BE2C (cell line): Measurements from ENCODE around the gene ZNF560.

Experiments used
- DNase-seq: peaks from one replicate; pipeline ENCODE4 v3.0.0-alpha.2; 2020
- H3K27me3 ChIP-seq: fragments of 250-450 bp; sonication (Bioruptor Pico); 2 replicates; pipeline ENCODE4 v1.5.1; 2020; ENCODE audit warnings: mild to moderate bottlenecking
- H3K36me3 ChIP-seq: fragments of 250-450 bp; sonication (Bioruptor Pico); 2 replicates; pipeline ENCODE4 v1.5.1; 2020; ENCODE audit warnings: mild to moderate bottlenecking
- H3K4me1 ChIP-seq: fragments of 250-450 bp; sonication (Bioruptor Pico); 2 replicates; pipeline ENCODE4 v1.5.1; 2020
- H3K4me3 ChIP-seq: 2 replicates; pipeline ENCODE4 v1.5.1; 2011; ENCODE audit warnings: low read depth, low read length
- H3K9me3 ChIP-seq: fragments of 250-450 bp; sonication (Bioruptor Pico); 2 replicates; pipeline ENCODE4 v1.5.1; 2020
- TF ChIP-seq, protein P1 (sequence below): IDR thresholded peaks from 2 replicates; pipeline ENCODE4 v1.5.1; 2012; ENCODE audit warnings: mild to moderate bottlenecking, low read depth, low read length

The ZNF560 gene

DNA sequence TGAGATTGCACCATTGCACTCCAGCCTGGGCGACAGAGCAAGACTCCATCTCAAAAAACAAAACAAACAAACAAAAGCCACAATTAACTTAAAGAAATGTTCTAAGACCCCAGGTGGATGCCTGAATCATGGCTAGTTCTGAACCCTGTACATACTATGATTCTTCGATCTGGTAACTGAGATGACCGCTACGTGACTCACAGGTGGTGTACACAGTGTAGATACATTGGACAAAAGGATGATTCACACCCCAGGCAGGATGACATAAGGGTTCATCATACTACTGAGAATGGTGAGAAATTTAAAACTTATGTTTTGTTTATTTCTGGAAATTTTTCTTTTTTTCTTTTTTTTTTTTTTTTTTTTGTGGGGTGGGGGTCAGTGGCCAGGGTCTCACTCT is 33.5 kb upstream of the ZNF560 start:
- H3K4me3 ChIP-seq: no peak overlapping the region
- no peaks in the 10 kb centered on the region for H3K4me1 ChIP-seq
- H3K27me3 ChIP-seq: no peaks in the 10 kb centered on the region
- peaks cover 22% of the 10 kb centered on the region for H3K9me3 ChIP-seq
- peaks cover 87% of the 10 kb centered on the region for H3K36me3 ChIP-seq
- TF ChIP-seq, protein P1, sequence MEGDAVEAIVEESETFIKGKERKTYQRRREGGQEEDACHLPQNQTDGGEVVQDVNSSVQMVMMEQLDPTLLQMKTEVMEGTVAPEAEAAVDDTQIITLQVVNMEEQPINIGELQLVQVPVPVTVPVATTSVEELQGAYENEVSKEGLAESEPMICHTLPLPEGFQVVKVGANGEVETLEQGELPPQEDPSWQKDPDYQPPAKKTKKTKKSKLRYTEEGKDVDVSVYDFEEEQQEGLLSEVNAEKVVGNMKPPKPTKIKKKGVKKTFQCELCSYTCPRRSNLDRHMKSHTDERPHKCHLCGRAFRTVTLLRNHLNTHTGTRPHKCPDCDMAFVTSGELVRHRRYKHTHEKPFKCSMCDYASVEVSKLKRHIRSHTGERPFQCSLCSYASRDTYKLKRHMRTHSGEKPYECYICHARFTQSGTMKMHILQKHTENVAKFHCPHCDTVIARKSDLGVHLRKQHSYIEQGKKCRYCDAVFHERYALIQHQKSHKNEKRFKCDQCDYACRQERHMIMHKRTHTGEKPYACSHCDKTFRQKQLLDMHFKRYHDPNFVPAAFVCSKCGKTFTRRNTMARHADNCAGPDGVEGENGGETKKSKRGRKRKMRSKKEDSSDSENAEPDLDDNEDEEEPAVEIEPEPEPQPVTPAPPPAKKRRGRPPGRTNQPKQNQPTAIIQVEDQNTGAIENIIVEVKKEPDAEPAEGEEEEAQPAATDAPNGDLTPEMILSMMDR: no peak
- no peak for DNase-seq

DNA sequence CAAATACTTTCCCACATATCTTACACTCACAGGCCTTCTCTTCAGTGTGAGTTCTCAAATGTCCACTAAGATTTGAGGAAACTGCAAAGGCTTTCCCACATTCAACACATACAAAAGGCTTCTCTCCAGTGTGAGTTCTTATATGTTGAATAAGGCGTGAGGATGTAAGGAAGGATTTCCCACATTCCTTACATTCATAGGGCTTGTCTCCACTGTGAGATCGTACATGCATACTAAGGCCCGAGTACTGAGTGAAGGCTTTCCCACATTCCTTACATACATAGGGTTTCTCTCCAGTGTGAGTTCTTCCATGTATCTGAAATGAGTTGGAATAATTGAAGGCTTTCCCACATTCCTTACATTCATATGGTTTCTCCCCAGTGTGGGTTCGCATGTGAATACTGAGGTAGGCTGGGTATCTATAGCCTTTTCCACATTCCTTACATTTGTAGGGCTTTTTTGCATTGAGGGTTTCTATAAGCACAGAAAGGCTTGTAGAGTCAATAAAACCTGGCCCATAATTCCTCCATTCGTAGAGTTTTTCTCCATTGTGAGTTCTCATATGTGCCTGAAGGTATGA is 30.4 kb upstream of the ZNF560 start:
- peaks cover 27% of the 10 kb centered on the region for H3K9me3 ChIP-seq
- no peaks in the 10 kb centered on the region for H3K4me1 ChIP-seq
- no peak for DNase-seq
- H3K36me3 ChIP-seq: peaks cover 70% of the 10 kb centered on the region
- TF ChIP-seq, protein P1: no peak
- no peaks in the 10 kb centered on the region for H3K27me3 ChIP-seq
- H3K4me3 ChIP-seq: no peak overlapping the region

DNA sequence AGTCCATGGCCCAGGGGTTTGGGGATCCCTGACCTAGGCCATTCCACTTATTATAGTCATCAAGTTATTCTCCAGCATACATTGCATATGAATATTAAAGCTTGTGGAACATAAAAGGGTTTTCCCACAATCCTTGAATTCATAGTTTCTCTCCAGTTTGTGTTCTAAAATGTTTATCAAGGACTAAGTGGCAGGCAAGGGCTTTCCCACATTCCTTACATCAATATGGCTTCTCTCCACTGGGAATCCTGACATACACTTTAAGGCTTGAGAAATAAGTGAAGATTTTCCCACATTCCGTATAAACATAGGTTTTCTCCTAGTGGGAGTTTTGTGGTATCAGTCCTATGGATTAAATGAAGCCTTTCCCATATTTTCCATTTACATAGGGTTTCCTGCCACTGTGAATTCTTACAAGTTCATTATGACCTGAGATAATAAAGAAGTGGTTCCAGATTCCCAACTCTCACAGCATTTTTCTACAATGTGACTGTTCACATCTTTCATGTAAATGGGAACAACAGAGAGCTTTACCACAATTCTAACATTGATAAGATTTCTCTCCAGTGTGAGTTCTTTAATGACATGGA is 25.6 kb upstream of the ZNF560 start:
- no peak for DNase-seq
- H3K9me3 ChIP-seq: peaks cover 17% of the 10 kb centered on the region
- H3K27me3 ChIP-seq: no peaks in the 10 kb centered on the region
- no peak overlapping the region for H3K4me3 ChIP-seq
- H3K4me1 ChIP-seq: no peaks in the 10 kb centered on the region
- peaks cover 25% of the 10 kb centered on the region for H3K36me3 ChIP-seq
- TF ChIP-seq, protein P1: no peak

DNA sequence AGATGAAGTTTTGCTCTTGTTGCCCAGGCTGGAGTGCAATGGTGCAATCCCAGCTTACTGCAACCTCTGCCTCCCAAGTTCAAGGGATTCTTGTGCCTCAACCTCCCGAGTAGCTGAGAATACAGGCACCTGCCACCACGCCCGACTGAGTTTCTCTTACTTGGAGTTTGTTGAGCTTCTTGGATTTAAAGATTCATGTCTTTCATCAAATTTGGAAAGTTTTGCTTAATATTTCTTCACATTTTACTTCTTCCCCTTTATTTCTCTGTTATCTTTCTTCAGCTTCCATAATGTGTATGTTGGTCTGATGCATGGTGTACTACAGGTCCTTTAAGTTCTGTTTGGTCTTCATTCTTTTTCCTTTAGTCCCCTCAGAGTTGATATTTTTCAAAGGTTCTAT is 8.9 kb upstream of the ZNF560 start:
- no peaks in the 10 kb centered on the region for H3K4me1 ChIP-seq
- H3K27me3 ChIP-seq: no peaks in the 10 kb centered on the region
- no peaks in the 10 kb centered on the region for H3K36me3 ChIP-seq
- H3K9me3 ChIP-seq: no peaks in the 10 kb centered on the region
- no peak for DNase-seq
- H3K4me3 ChIP-seq: no peak overlapping the region
- TF ChIP-seq, protein P1: no peak

DNA sequence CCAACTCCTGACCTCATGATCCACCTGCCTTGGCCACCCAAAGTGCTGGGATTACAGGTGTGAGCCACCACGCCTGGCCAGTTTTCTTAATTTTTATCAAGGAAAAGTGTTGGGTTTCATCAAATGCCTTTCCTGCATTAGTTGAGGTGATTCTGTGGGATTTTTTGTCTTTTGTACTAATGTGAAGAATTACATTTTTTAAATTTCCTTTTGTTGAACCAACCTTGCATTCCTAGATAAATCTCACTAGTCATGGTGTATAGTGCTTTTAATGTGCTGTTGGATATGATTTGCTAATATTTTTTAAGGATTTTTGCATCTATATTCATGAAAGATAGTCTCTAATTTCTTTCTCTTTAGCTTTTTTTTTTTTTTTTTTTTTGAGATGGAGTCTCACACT is 2.4 kb upstream of the ZNF560 start:
- TF ChIP-seq, protein P1: no peak
- no peaks in the 10 kb centered on the region for H3K36me3 ChIP-seq
- H3K9me3 ChIP-seq: no peaks in the 10 kb centered on the region; the same call in 1 of the 2 replicates
- no peak overlapping the region for H3K4me3 ChIP-seq
- no peaks in the 10 kb centered on the region for H3K27me3 ChIP-seq
- no peak for DNase-seq
- no peaks in the 10 kb centered on the region for H3K4me1 ChIP-seq

DNA sequence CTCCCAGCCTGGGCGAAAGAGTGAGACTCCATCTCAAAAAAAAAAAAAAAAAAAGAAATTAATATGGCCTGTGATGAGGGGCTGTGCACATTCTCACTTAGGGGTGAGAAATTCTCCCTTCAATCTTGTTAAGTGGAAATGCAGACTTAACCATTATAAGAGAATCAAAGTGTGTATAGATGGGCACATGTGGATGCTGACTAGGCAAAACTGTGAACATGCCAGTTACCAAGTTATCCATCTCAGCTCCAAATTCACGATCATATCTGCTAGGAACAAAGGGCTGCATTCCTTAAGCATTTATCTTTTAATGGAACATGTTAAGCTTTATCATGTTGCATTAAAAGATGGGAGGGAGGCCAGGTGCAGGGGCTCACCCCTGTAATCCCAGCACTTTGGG is 4.3 kb downstream of the ZNF560 start:
- Histone ChIP-seq H3K27me3 (no peaks in the 10 kb centered on the region), H3K9me3 (no peaks in the 10 kb centered on the region; the same call in 1 of the 2 replicates), H3K4me3 (no peak overlapping the region), H3K4me1 (no peaks in the 10 kb centered on the region), H3K36me3 (peaks cover under 1% of the 10 kb centered on the region; the same call in 1 of the 2 replicates)
- no peak for DNase-seq
- TF ChIP-seq, protein P1: no peak
